Adipocyte (in vitro differentiated cells): Measurements from ENCODE around the gene LRG1.

Source experiments
- DNase-seq: peaks from one replicate; pipeline ENCODE4 v3.0.0-alpha.2; 2015; ENCODE audit warnings: low read depth
- H3K27me3 ChIP-seq: replicated peaks from 2 replicates; pipeline ENCODE4 v1.7.0; 2013; ENCODE audit warnings: mild to moderate bottlenecking, low read length, moderate library complexity; ENCODE audit not compliant: control insufficient read depth, insufficient read depth
- H3K36me3 ChIP-seq: 2 replicates; pipeline ENCODE4 v1.7.0; 2013; ENCODE audit warnings: low read length, mild to moderate bottlenecking, moderate library complexity; ENCODE audit not compliant: control insufficient read depth, insufficient read depth, severe bottlenecking
- H3K4me1 ChIP-seq: 2 replicates; pipeline ENCODE4 v1.7.0; 2013; ENCODE audit warnings: mild to moderate bottlenecking, low read length, moderate library complexity; ENCODE audit not compliant: control insufficient read depth, insufficient read depth
- H3K4me3 ChIP-seq: 2 replicates; pipeline ENCODE4 v1.7.0; 2013; ENCODE audit warnings: mild to moderate bottlenecking, low read length, moderate library complexity
- H3K9ac ChIP-seq: 2 replicates; pipeline ENCODE4 v1.7.0; 2013; ENCODE audit warnings: mild to moderate bottlenecking, low read length, moderate library complexity
- H3K9me3 ChIP-seq: 2 replicates; pipeline ENCODE4 v1.7.0; 2013; ENCODE audit warnings: mild to moderate bottlenecking, low read length, moderate library complexity; ENCODE audit not compliant: control insufficient read depth

LRG1 gene

GRCh38 chr19:4522291-4523002 is 17.4 kb downstream of the LRG1 start:
- H3K4me1 ChIP-seq: peaks cover 51% of the 10 kb centered on the region
- H3K9me3 ChIP-seq: no peaks in the 10 kb centered on the region
- H3K9ac ChIP-seq: peak overlapping the region; percentile 81
- H3K4me3 ChIP-seq: peak overlapping the region; percentile 42
- no peak for DNase-seq
- no peaks in the 10 kb centered on the region for H3K36me3 ChIP-seq
- no peaks in the 10 kb centered on the region for H3K27me3 ChIP-seq

GRCh38 chr19:4521888-4522242 is 18.0 kb downstream of the LRG1 start:
- Histone ChIP-seq H3K9ac (peak overlapping the region; percentile 81), H3K36me3 (no peaks in the 10 kb centered on the region), H3K27me3 (no peaks in the 10 kb centered on the region), H3K4me1 (peaks cover 56% of the 10 kb centered on the region), H3K4me3 (peak overlapping the region; percentile 42), H3K9me3 (no peaks in the 10 kb centered on the region)
- DNase-seq: no peak

GRCh38 chr19:4521170-4521887 is 18.5 kb downstream of the LRG1 start:
- no peaks in the 10 kb centered on the region for H3K27me3 ChIP-seq
- H3K4me3 ChIP-seq: peak overlapping the region; percentile 42
- peaks cover 3% of the 10 kb centered on the region for H3K36me3 ChIP-seq
- peak overlapping the region; percentile 81 for H3K9ac ChIP-seq
- no peak for DNase-seq
- H3K9me3 ChIP-seq: no peaks in the 10 kb centered on the region
- peaks cover 60% of the 10 kb centered on the region for H3K4me1 ChIP-seq

- no peaks in the 10 kb centered on the region for H3K27me3 ChIP-seq
- no peak for DNase-seq
- H3K4me1 ChIP-seq: peaks cover 63% of the 10 kb centered on the region
- H3K36me3 ChIP-seq: peaks cover 13% of the 10 kb centered on the region
- H3K4me3 ChIP-seq: no peak overlapping the region
- no peaks in the 10 kb centered on the region for H3K9me3 ChIP-seq
- H3K9ac ChIP-seq: peak overlapping the region; percentile 94
These were observed 20.1 kb downstream of the LRG1 start for GRCh38 chr19:4519521-4520277.

GRCh38 chr19:4519172-4519496 is 20.7 kb downstream of the LRG1 start:
- Histone ChIP-seq H3K27me3 (no peaks in the 10 kb centered on the region), H3K9me3 (no peaks in the 10 kb centered on the region), H3K36me3 (peaks cover 15% of the 10 kb centered on the region), H3K4me3 (peak overlapping the region; percentile 85), H3K9ac (peak overlapping the region; percentile 94), H3K4me1 (peaks cover 63% of the 10 kb centered on the region)
- DNase-seq: no peak

GRCh38 chr19:4518345-4519171 is 21.3 kb downstream of the LRG1 start, which contains the start of gene PLIN4:
Gene PLIN4 (minus strand): TSS chr19:4518486. CDS start chr19:4518272, 214 bp downstream.
- Histone ChIP-seq H3K9ac (peak within 1 kb of the TSS; percentile 94), H3K27me3 (no peaks in the 10 kb centered on the region), H3K4me1 (peaks cover 63% of the 10 kb centered on the region), H3K9me3 (no peaks in the 10 kb centered on the region), H3K36me3 (peaks cover 20% of the 10 kb centered on the region), H3K4me3 (peak within 1 kb of the TSS; percentile 85)
- DNase-seq: peak; percentile 12

- H3K36me3 ChIP-seq: peaks cover 30% of the 10 kb centered on the region
- DNase-seq: no peak
- H3K4me3 ChIP-seq: peak overlapping the region; percentile 85
- H3K9me3 ChIP-seq: no peaks in the 10 kb centered on the region
- peak overlapping the region; percentile 94 for H3K9ac ChIP-seq
- H3K4me1 ChIP-seq: peaks cover 53% of the 10 kb centered on the region
- no peaks in the 10 kb centered on the region for H3K27me3 ChIP-seq
These were observed 22.3 kb downstream of the LRG1 start for GRCh38 chr19:4517451-4518057.

GRCh38 chr19:4516939-4517300 is 22.9 kb downstream of the LRG1 start:
- Histone ChIP-seq H3K27me3 (no peaks in the 10 kb centered on the region), H3K4me3 (peak overlapping the region; percentile 85), H3K4me1 (peaks cover 46% of the 10 kb centered on the region), H3K36me3 (peaks cover 37% of the 10 kb centered on the region), H3K9me3 (no peaks in the 10 kb centered on the region), H3K9ac (peak overlapping the region; percentile 94)
- DNase-seq: no peak

GRCh38 chr19:4516199-4516938 is 23.5 kb downstream of the LRG1 start:
- Histone ChIP-seq H3K27me3 (no peaks in the 10 kb centered on the region), H3K36me3 (peaks cover 42% of the 10 kb centered on the region), H3K4me3 (peak overlapping the region; percentile 85), H3K4me1 (peaks cover 41% of the 10 kb centered on the region), H3K9me3 (no peaks in the 10 kb centered on the region), H3K9ac (peak overlapping the region; percentile 94)
- DNase-seq: no peak

GRCh38 chr19:4515732-4516131 is 24.1 kb downstream of the LRG1 start:
- H3K9me3 ChIP-seq: no peaks in the 10 kb centered on the region

More at GRCh38 chr19:4515732-4516131, 24.1 kb downstream of the LRG1 start:
- DNase-seq: no peak
- Histone ChIP-seq H3K4me1 (peaks cover 34% of the 10 kb centered on the region), H3K36me3 (peaks cover 46% of the 10 kb centered on the region), H3K27me3 (no peaks in the 10 kb centered on the region), H3K9ac (peak overlapping the region; percentile 94), H3K4me3 (peak overlapping the region; percentile 85)
